H9 (cell line): Measurements from ENCODE around the gene GPC6. TPM values are rescaled to one million over a fixed set of nuclear protein-coding genes. Genes with fewer than 3 reads are reported as not detected.
A peak's percentile ranks its signal among the peaks of the same experiment; 100 is the strongest.

Experiments used
- DNase-seq: peaks from one replicate; pipeline ENCODE4 v3.0.0-alpha.2; 2017
- H2AFZ ChIP-seq: one replicate; pipeline ENCODE4 v1.6.1; 2013; ENCODE audit warnings: mild to moderate bottlenecking, low read length, control low read depth, moderate library complexity
- H2AK5ac ChIP-seq: 2 replicates; pipeline ENCODE4 v1.6.1; 2013; ENCODE audit warnings: low read length, control low read depth, mixed read lengths; ENCODE audit not compliant: insufficient read length
- H2BK120ac ChIP-seq: one replicate; pipeline ENCODE4 v1.6.1; 2013; ENCODE audit warnings: low read depth, mild to moderate bottlenecking, low read length, control low read depth, inconsistent platforms; ENCODE audit not compliant: poor library complexity, severe bottlenecking
- H2BK12ac ChIP-seq: 2 replicates; pipeline ENCODE4 v1.6.1; 2013; ENCODE audit warnings: low read length, control low read depth, mixed read lengths, low read depth; ENCODE audit not compliant: insufficient read length
- H2BK15ac ChIP-seq: 2 replicates; pipeline ENCODE4 v1.6.1; 2013; ENCODE audit warnings: low read depth, low read length, control low read depth
- H2BK20ac ChIP-seq: one replicate; pipeline ENCODE4 v1.6.1; 2013; ENCODE audit warnings: low read depth, mild to moderate bottlenecking, low read length, control low read depth, inconsistent platforms; ENCODE audit not compliant: poor library complexity, severe bottlenecking
- H2BK5ac ChIP-seq: 2 replicates; pipeline ENCODE4 v1.6.1; 2013; ENCODE audit warnings: low read length, control low read depth, mixed read lengths; ENCODE audit not compliant: insufficient read length
- H3K14ac ChIP-seq: 2 replicates; pipeline ENCODE4 v1.6.1; 2013; ENCODE audit warnings: low read length, control low read depth; ENCODE audit not compliant: insufficient read depth
- H3K18ac ChIP-seq: 2 replicates; pipeline ENCODE4 v1.6.1; 2013; ENCODE audit warnings: low read depth, mild to moderate bottlenecking, mixed read lengths, low read length, control low read depth; ENCODE audit not compliant: insufficient read length
- H3K23ac ChIP-seq: 2 replicates; pipeline ENCODE4 v1.6.1; 2013; ENCODE audit warnings: low read length, control low read depth, mixed read lengths, low read depth; ENCODE audit not compliant: insufficient read length
- H3K23me2 ChIP-seq: 2 replicates; pipeline ENCODE4 v1.6.1; 2013; ENCODE audit warnings: low read depth, mild to moderate bottlenecking, mixed read lengths, low read length, control low read depth; ENCODE audit not compliant: insufficient read length, poor library complexity, severe bottlenecking
- H3K27ac ChIP-seq: 2 replicates; pipeline ENCODE4 v1.5.1; 2013; ENCODE audit warnings: low read length, control low read depth, mixed read lengths, low read depth; ENCODE audit not compliant: insufficient read length
- H3K27me3 ChIP-seq: 2 replicates; pipeline ENCODE4 v1.6.1; 2013; ENCODE audit warnings: low read length, control low read depth, inconsistent platforms; ENCODE audit not compliant: insufficient read depth
- H3K4ac ChIP-seq: 2 replicates; pipeline ENCODE4 v1.6.1; 2013; ENCODE audit warnings: low read depth, mild to moderate bottlenecking, control low read depth, inconsistent platforms, low read length, moderate library complexity
- H3K4me1 ChIP-seq: 2 replicates; pipeline ENCODE4 v1.6.1; 2013; ENCODE audit warnings: low read length, control low read depth, inconsistent platforms; ENCODE audit not compliant: insufficient read depth
- H3K4me2 ChIP-seq: 2 replicates; pipeline ENCODE4 v1.6.1; 2013; ENCODE audit warnings: low read length, control low read depth, mixed read lengths; ENCODE audit not compliant: insufficient read length, insufficient read depth
- H3K56ac ChIP-seq: 2 replicates; pipeline ENCODE4 v1.6.1; 2013; ENCODE audit warnings: low read depth, mild to moderate bottlenecking, mixed read lengths, low read length, control low read depth; ENCODE audit not compliant: insufficient read length
- H3K79me1 ChIP-seq: 2 replicates; pipeline ENCODE4 v1.6.1; 2013; ENCODE audit warnings: low read depth, mild to moderate bottlenecking, moderate library complexity, low read length, control low read depth, inconsistent platforms; ENCODE audit not compliant: insufficient read depth, poor library complexity, severe bottlenecking
- H3K79me2 ChIP-seq: 2 replicates; pipeline ENCODE4 v1.6.1; 2013; ENCODE audit warnings: low read length, control low read depth, inconsistent platforms; ENCODE audit not compliant: insufficient read depth
- H3K9ac ChIP-seq: 2 replicates; pipeline ENCODE4 v1.6.1; 2013; ENCODE audit warnings: low read length, control low read depth, mixed read lengths; ENCODE audit not compliant: insufficient read length; ENCODE audit errors: extremely low read depth
- H3K9me3 ChIP-seq: one replicate; pipeline ENCODE4 v1.6.1; 2013; ENCODE audit warnings: low read depth, low read length, inconsistent platforms; ENCODE audit not compliant: control insufficient read depth
- H3T11ph ChIP-seq: one replicate; pipeline ENCODE4 v1.6.1; 2013; ENCODE audit warnings: mild to moderate bottlenecking, low read length, control low read depth, inconsistent platforms
- H4K20me1 ChIP-seq: one replicate; pipeline ENCODE4 v1.6.1; 2013; ENCODE audit not compliant: control insufficient read depth, insufficient read length, insufficient read depth
- H4K5ac ChIP-seq: 2 replicates; pipeline ENCODE4 v1.6.1; 2013; ENCODE audit warnings: low read depth, mild to moderate bottlenecking, mixed read lengths, low read length, control low read depth; ENCODE audit not compliant: insufficient read length
- H4K8ac ChIP-seq: replicated peaks from 2 replicates; pipeline ENCODE4 v1.6.1; 2013; ENCODE audit warnings: low read length, control low read depth, mixed read lengths, low read depth; ENCODE audit not compliant: insufficient read length
- H4K91ac ChIP-seq: 2 replicates; pipeline ENCODE4 v1.6.1; 2013; ENCODE audit warnings: low read depth, mild to moderate bottlenecking, moderate library complexity, mixed read lengths, low read length, control low read depth; ENCODE audit not compliant: insufficient read length
- H3K27ac Mint-ChIP-seq, 3 experiments: 2 replicates in 2 of 3; 3 replicates in 1 of 3; pipeline ENCODE4 v1.8.0; 2020 to 2021; ENCODE audit warnings: mixed read lengths in 3 of 3, mild to moderate bottlenecking in 1 of 3, moderate library complexity in 1 of 3
- H3K27me3 Mint-ChIP-seq: 2 replicates; pipeline ENCODE4 v1.8.0; 2021; ENCODE audit warnings: low read depth, mild to moderate bottlenecking, moderate library complexity, mixed read lengths
- H3K36me3 Mint-ChIP-seq, 3 experiments: 2 replicates in 2 of 3; 3 replicates in 1 of 3; pipeline ENCODE4 v1.8.0; 2020 to 2021; ENCODE audit warnings: low read depth in 3 of 3, mixed read lengths in 3 of 3; ENCODE audit not compliant: insufficient read depth in 1 of 3
- H3K4me1 Mint-ChIP-seq, 2 experiments: 2 replicates each; pipeline ENCODE4 v1.8.0; 2020; ENCODE audit warnings: mixed read lengths in 2 of 2
- H3K4me3 Mint-ChIP-seq, 2 experiments: 2 replicates in 1 of 2; 3 replicates in 1 of 2; pipeline ENCODE4 v1.8.0; 2020 to 2021; ENCODE audit warnings: mild to moderate bottlenecking in 2 of 2, mixed read lengths in 2 of 2, moderate library complexity in 1 of 2
- H3K9me3 Mint-ChIP-seq, 2 experiments: 2 replicates in 1 of 2; 3 replicates in 1 of 2; pipeline ENCODE4 v1.8.0; 2020; ENCODE audit warnings: mild to moderate bottlenecking in 2 of 2, mixed read lengths in 2 of 2, moderate library complexity in 1 of 2
- CTCF ChIP-seq: fragments of 200-600 bp; sonication (generic); conservative IDR thresholded peaks from 3 replicates; pipeline ENCODE4 v1.8.0; 2021; ENCODE audit warnings: antibody characterized with exemption, mild to moderate bottlenecking
- WGBS: extraction: QIAGEN DNeasy Blood & Tissue Kit; methylation state at CpG from one replicate; pipeline ENCODE4 v1.1.7; 2013; ENCODE audit warnings: missing lambda C conversion rate, low lambda C conversion rate, mixed read lengths; ENCODE audit not compliant: insufficient read length; ENCODE audit errors: extremely low coverage; 5-methylcytosine and 5-hydroxymethylcytosine counted together
- total RNA-seq: library from RNA; stranded (reverse); gene quantifications from 2 replicates; pipeline ENCODE4 v1.2.1, GENCODE V29; 2021

GPC6 gene
- total RNA-seq, 1 experiment from 2014 or later = 15.6 TPM

DNA sequence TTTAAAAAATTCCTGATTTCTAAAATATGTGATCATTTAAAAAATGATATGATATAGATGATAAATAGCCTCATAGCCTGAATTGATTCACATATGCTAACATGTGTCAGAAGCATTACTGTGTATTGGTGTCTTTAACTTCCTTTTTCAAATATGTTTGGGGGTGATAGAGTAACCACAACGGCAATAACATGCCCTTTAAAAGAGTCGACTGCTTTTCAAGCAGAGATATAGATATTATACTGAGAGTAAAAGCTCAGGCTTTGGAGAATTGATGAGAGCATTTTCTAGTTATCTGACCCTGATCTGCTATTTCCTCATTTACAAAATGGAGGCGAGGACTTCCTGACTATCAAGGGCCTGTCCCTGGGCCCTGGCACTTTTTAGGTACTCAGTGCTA is 992.3 kb downstream of the GPC6 start:
- DNase-seq = no peak
- H3K4me3 Mint-ChIP-seq = 0 out of 5 replicates have a peak overlapping the region, but pooled peaks of 1 of the 2 experiments have one; percentile 34
- no peak overlapping the region for H3K4me2 ChIP-seq
- TF ChIP-seq CTCF = no peak
- no CpG with 5 or more reads among the region's 3 CpGs for WGBS
- H4K91ac ChIP-seq = no peak overlapping the region
- H2AK5ac ChIP-seq = no peak overlapping the region
- no peaks in the 10 kb centered on the region; a peak in 1 of 7 replicates for H3K36me3 Mint-ChIP-seq
- H4K8ac ChIP-seq = no peak overlapping the region
- no peak overlapping the region for H3T11ph ChIP-seq
- no peaks in the 10 kb centered on the region for H3K9me3 ChIP-seq
- no peaks in the 10 kb centered on the region for H3K79me1 ChIP-seq
- no peak overlapping the region for H3K56ac ChIP-seq
- H3K9ac ChIP-seq = no peak overlapping the region
- H2BK5ac ChIP-seq = no peak overlapping the region
- H3K27ac ChIP-seq = no peak overlapping the region
- H3K9me3 Mint-ChIP-seq = no peaks in the 10 kb centered on the region
- no peaks in the 10 kb centered on the region for H3K27me3 Mint-ChIP-seq
- H3K23ac ChIP-seq = no peak overlapping the region
- peaks cover 10% of the 10 kb centered on the region for H3K4me1 ChIP-seq
- 0 out of 7 replicates have a peak overlapping the region, but pooled peaks of 1 of the 3 experiments have one; percentile 58 for H3K27ac Mint-ChIP-seq
- no peak overlapping the region for H2BK20ac ChIP-seq
- no peak overlapping the region for H2BK120ac ChIP-seq
- H3K27me3 ChIP-seq = no peaks in the 10 kb centered on the region
- no peak overlapping the region for H2BK12ac ChIP-seq
- no peak overlapping the region for H3K14ac ChIP-seq
- no peak overlapping the region for H3K18ac ChIP-seq
- H2AFZ ChIP-seq = no peak overlapping the region
- no peak overlapping the region for H2BK15ac ChIP-seq
- H4K5ac ChIP-seq = no peak overlapping the region
- no peaks in the 10 kb centered on the region for H4K20me1 ChIP-seq
- H3K23me2 ChIP-seq = no peaks in the 10 kb centered on the region
- H3K4me1 Mint-ChIP-seq = peaks cover 36 to 51% of the 10 kb centered on the region in 2 experiments
- H3K79me2 ChIP-seq = no peaks in the 10 kb centered on the region
- no peak overlapping the region for H3K4ac ChIP-seq
